GM20000 (cell line): Measurements from ENCODE around the gene OR1D2.
A peak's percentile ranks its signal among the peaks of the same experiment; 100 is the strongest.
"Not testable (repeated sequence)": the region's sequence is repeated elsewhere in the genome, so short reads cannot be mapped to it uniquely, and the experiment has no call there.

Experiments used
- DNase-seq: peaks from one replicate; pipeline ENCODE4 v3.0.0; 2012; ENCODE audit warnings: low spot score
- TF ChIP-seq, protein P1 (sequence below): IDR thresholded peaks from 2 replicates; pipeline ENCODE4 v1.5.1; 2012; ENCODE audit warnings: mild to moderate bottlenecking, control low read depth; ENCODE audit errors: extremely low read depth, missing control alignments

The OR1D2 gene, protein sequence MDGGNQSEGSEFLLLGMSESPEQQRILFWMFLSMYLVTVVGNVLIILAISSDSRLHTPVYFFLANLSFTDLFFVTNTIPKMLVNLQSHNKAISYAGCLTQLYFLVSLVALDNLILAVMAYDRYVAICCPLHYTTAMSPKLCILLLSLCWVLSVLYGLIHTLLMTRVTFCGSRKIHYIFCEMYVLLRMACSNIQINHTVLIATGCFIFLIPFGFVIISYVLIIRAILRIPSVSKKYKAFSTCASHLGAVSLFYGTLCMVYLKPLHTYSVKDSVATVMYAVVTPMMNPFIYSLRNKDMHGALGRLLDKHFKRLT

DNA sequence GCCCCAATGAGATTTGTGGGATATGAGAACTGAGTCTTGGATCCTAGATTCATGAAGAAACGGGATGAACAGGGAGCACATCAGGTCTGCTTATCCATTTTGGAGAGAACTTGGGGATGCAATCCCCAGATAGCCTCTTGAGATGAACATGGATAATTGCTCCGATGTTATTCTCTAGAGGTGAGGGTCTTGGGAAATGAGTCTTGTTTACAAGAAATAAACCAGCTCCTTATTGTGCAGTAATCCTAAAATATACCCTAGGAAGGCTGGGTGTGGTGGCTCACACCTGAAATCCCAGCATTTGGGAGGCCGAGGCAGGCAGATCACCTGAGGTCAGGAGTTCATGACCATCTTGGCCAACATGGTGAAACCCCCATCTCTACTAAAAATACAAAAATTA is at the start of gene OR1D2:
Gene OR1D2, minus strand, starts transcription at position 101 of the 400 bp plus-strand sequence. CDS start 11,426 bp downstream, outside the sequence.
- TF ChIP-seq, protein P1, sequence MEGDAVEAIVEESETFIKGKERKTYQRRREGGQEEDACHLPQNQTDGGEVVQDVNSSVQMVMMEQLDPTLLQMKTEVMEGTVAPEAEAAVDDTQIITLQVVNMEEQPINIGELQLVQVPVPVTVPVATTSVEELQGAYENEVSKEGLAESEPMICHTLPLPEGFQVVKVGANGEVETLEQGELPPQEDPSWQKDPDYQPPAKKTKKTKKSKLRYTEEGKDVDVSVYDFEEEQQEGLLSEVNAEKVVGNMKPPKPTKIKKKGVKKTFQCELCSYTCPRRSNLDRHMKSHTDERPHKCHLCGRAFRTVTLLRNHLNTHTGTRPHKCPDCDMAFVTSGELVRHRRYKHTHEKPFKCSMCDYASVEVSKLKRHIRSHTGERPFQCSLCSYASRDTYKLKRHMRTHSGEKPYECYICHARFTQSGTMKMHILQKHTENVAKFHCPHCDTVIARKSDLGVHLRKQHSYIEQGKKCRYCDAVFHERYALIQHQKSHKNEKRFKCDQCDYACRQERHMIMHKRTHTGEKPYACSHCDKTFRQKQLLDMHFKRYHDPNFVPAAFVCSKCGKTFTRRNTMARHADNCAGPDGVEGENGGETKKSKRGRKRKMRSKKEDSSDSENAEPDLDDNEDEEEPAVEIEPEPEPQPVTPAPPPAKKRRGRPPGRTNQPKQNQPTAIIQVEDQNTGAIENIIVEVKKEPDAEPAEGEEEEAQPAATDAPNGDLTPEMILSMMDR, result no peak
- no peak for DNase-seq

DNA sequence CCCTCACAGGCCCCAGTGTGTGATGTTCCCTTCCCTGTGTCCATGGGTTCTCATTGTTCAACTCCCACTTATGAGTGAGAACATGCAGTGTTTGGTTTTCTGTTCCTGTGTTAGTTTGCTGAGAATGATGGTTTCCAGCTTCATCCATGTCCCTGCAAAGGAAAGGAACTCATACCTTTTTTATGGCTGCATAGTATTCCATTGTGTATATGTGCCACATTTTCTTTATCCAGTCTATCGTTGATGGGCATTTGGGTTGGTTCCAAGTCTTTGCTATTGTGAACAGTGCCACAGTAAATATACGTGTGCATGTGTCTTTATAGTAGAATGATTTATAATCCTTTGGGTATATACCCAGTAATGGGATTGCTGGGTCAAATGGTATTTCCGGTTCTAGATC is 33.3 kb upstream of the OR1D2 start:
- DNase-seq, result not testable (repeated sequence)

DNA sequence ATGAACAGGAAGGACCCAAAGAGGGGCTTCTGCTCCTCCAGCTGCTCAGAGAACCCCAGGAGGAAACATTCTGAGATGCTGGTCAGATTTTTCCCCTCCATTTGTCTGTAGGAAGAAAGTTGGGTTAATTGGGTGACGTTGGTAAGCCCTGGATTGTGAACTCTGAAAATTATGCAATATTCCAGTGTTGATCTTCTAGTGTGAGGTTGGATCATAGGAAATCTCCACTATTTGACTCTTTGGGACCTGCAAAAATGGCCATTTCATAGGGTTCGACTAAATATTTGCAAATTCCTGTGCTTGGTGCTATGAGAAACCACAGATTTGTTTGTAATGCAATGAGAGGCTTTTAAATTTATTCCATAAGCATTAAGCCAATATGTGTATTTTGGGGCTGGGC is 23.2 kb upstream of the OR1D2 start, which contains the start of gene OR1G1:
Gene OR1G1, minus strand, starts transcription at position 101 of the 400 bp plus-strand sequence. Its CDS starts 0 bp downstream, at position 101.
- TF ChIP-seq, protein P1, result no peak
- DNase-seq, result no peak

DNA sequence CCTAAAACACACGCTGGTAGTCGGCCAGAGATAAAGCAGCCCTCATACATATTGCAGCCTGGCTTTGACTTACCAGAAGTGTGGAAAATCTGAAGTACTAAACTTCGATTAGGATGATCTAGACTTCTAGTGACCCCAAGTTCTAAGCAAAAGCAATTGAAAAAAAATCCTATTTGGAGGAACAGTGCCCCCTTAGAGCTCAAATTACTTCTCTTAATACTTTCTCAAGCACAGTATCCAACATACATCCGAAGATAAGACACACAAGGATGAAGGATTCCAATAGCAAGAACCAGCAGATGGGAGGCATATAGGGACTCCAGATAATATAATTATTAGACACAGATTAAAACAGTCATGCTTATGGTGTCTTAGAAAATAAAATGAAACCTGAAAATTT is 30.4 kb downstream of the OR1D2 start:
- not testable (repeated sequence) for DNase-seq

DNA sequence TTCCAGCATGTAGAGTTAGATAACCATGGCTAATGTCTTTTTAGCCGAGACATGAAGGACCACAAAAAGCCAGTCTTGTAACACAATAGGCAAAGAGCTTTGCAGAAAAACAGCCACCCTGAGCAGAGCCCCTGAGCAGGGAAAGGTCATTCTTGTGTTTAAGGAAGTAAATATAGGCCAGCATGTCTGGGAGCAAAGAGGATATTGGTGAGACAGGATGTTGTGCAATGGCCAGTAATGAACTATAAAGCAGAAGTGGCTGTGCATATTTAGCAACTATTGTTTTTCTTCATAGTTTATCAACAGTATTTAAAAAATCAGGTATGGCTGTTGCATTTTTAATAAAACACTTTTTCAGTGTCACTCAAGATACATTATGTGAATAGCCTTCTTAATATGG is 39.0 kb downstream of the OR1D2 start:
- DNase-seq, result not testable (repeated sequence)

DNA sequence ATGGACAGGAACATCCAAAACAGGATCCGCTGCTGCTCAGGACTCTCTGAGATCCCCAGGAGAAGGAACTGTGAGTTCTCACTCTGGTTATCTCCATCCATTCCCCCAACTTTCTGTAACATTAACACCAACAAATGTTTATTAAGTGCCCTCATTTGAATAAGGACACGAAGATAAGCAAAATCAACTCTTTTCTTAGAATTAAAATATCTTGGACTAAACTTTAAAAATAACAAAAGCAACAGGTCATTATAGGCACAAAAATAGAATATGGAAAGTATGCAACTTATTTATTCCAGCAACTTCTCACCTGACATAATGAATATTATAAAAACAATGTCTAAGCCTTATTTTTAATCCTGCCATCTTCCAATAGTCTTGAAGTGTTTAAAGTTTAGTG is 40.7 kb downstream of the OR1D2 start, which contains the start of gene OR1D5:
Gene OR1D5, minus strand, starts transcription at position 101 of the 400 bp plus-strand sequence. Its CDS starts 0 bp downstream, at position 101.
- DNase-seq, result not testable (repeated sequence)

DNA sequence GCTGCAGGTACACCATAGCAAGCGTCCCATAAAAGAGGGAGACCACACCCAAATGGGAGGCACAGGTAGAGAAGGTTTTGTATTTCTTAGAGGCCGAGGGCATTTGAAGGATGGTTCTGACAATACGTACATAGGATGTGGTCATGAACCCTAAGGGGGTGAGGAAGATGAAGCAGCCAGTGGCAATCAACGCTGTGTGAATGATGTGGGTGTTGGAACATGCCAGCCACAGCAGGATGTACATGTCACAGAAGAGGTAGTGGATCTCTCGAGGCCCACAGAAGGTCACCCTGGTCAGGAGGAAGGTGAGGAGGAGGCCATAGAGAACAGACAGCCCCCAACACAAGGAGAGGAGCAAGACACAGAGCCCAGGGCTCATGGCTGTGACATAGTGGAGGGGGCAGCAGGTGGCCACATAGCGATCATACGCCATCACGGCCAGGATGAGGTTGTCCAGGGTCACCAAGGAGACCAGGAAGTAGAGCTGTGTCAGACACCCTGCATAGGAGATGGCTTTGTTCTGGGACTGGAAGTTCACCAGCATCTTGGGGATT is 41.3 kb downstream of the OR1D2 start:
- not testable (repeated sequence) for DNase-seq

DNA sequence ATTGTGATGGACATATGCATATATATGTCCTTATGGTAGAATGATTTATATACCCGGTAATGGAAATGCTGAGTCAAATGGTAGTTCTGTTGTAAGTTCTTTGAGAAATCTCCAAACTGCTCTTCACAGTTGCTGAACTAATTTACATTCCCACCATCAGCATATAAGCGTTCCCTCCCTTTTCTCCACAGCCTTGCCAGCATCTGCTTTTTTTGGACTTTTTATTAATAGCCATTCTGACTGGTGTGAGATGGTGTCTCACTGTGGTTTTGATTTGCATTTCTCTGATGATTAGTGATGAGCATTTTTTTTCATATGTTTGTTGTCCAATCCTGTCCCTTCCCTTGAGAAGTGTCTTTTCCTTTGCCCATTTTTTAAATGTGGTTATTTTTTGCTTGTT is 49.4 kb downstream of the OR1D2 start:
- not testable (repeated sequence) for DNase-seq

DNA sequence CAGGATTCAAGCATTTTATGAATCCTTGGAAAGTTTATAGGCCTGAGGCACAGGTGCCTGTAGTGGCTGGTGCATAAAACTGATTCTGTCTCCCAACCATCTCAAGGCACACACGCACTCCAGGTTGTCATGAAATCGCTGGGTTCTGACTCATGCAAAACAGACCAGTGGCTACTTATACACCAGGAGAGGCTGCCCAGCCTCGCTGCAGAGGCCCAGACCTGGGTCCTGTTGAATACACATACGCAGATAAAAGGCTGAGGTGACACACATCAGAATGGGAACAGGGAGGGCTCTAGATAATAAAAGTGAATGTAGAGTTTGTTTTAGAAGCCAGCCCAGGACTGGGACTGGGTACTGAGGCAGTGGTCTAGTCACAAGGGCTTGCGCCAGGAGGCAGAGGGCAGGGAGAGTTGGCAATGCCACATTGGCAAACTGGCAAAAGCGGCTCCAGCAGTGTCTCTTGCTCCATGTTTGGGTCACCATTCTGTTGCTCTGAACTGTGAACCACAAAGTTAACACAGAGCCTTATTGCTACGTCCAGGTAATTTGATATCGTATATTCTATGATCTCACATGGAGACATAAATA is 54.4 kb downstream of the OR1D2 start:
- TF ChIP-seq, protein P1, result no peak
- no peak for DNase-seq

DNA sequence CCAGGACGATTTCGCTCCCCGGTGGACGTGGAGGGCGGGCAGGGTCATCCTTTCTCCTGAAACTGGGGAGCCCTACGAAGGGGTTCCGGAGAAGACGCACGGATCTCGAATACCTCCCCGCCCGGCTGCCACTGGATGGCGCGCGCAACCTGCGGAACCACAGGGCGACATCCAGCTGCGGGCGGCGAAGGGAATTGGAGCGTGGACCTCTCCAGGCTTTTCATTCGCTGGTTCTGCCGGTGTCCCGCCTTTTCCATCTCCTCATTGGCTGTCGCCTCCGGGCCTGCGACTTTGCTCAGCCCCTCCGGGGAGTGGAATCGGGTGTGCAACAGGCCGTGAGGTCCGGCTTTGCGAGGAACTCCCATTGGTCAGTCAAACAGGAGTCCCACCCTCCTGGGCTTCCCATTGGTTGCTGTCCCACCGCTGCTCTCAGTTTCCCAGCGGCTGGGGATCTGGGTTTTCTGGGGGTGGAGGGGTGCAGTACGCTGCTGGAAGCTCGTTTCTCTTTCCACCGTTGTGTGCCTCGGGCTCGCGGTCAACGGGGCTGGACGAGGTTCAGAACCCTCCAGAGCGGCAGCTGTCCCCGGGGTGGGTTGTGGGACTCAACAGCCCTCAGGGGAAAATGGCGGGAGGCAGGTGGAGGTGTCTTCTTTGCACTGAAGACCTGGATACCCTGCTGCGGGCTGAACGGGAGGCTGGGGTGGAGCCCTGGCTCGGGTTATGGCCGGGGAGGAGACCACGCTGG is 55.3 kb downstream of the OR1D2 start:
- peak; percentile 78 for DNase-seq
- TF ChIP-seq, protein P1, result peak; percentile 13
